OCI-LY7 (cell line): ENCODE data around the gene TFAP2E. TPM values are rescaled to one million over a fixed set of nuclear protein-coding genes. Genes with fewer than 3 reads are reported as not detected.
"Not testable (repeated sequence)": the region's sequence is repeated elsewhere in the genome, so short reads cannot be mapped to it uniquely, and the experiment has no call there.

Experiments
- BruUV-seq: library from RNA; stranded (reverse); fragments of 400-500 nt; replicated peaks from 2 replicates; lab custom pipeline; 2021; lab: Mats Ljungman, UMichigan
- CTCF ChIA-PET: fragments of 300-600 bp; sonication (Branson Sonifier 250); formaldehyde crosslinking; loops from one replicate; lab custom pipeline; 2022; ENCODE audit warnings: antibody characterized with exemption; ENCODE audit not compliant: unreplicated experiment; lab: Charles Lee
- POLR2A ChIA-PET: fragments of 300-600 bp; sonication (Branson Sonifier 250); formaldehyde crosslinking; loops from one replicate; lab custom pipeline; 2022; ENCODE audit warnings: antibody characterized with exemption; lab: Charles Lee
- DNase-seq: peaks from one replicate; pipeline ENCODE4 v3.0.0-alpha.2; 2015; ENCODE audit warnings: low spot score
- H2AFZ ChIP-seq: fragments of 200-600 bp; sonication (generic), shearing (Covaris generic); 2 replicates; pipeline ENCODE4 v1.6.1; 2014; ENCODE audit warnings: mild to moderate bottlenecking, antibody characterized with exemption, low read length, moderate library complexity
- H3K27ac ChIP-seq: fragments of 200-600 bp; sonication (generic); 2 replicates; pipeline ENCODE4 v1.5.1; 2014; ENCODE audit warnings: mixed run types, low read depth, mild to moderate bottlenecking, moderate library complexity, low read length, inconsistent platforms; ENCODE audit not compliant: poor library complexity, severe bottlenecking
- H3K36me3 ChIP-seq: fragments of 200-600 bp; sonication (generic); 2 replicates; pipeline ENCODE4 v1.6.1; 2014; ENCODE audit warnings: mild to moderate bottlenecking, antibody characterized with exemption, low read length, moderate library complexity, mixed read lengths; ENCODE audit not compliant: insufficient read depth
- H3K4me1 ChIP-seq: fragments of 200-600 bp; sonication (generic); 2 replicates; pipeline ENCODE4 v1.5.1; 2014; ENCODE audit warnings: mild to moderate bottlenecking, low read length; ENCODE audit not compliant: insufficient read depth, poor library complexity, severe bottlenecking
- H3K4me2 ChIP-seq: fragments of 200-600 bp; sonication (generic); 2 replicates; pipeline ENCODE4 v1.6.1; 2014; ENCODE audit warnings: mild to moderate bottlenecking, low read length
- H3K4me3 ChIP-seq: fragments of 200-600 bp; sonication (generic); 2 replicates; pipeline ENCODE4 v1.5.1; 2014; ENCODE audit warnings: mild to moderate bottlenecking, low read depth, low read length; ENCODE audit not compliant: poor library complexity, severe bottlenecking
- H3K79me2 ChIP-seq: fragments of 200-600 bp; sonication (generic); 2 replicates; pipeline ENCODE4 v1.6.1; 2016; ENCODE audit warnings: low read depth, mild to moderate bottlenecking, low read length, moderate library complexity, mixed read lengths; ENCODE audit not compliant: insufficient read depth
- H3K9me2 ChIP-seq: fragments of 200-600 bp; sonication (generic); 2 replicates; pipeline ENCODE4 v1.6.1; 2016; ENCODE audit warnings: mild to moderate bottlenecking, low read length, mixed read lengths; ENCODE audit not compliant: insufficient read depth
- H3K9me3 ChIP-seq: fragments of 200-600 bp; sonication (generic); 2 replicates; pipeline ENCODE4 v1.6.1; 2014; ENCODE audit warnings: mild to moderate bottlenecking, mixed run types, low read length, mixed read lengths
- H4K20me1 ChIP-seq: fragments of 200-600 bp; sonication (generic); 2 replicates; pipeline ENCODE4 v1.6.1; 2014; ENCODE audit warnings: mild to moderate bottlenecking, antibody characterized with exemption, low read length, moderate library complexity, mixed read lengths; ENCODE audit not compliant: insufficient read depth
- EZH2phosphoT487 ChIP-seq: fragments of 200-600 bp; sonication (generic); IDR thresholded peaks from 2 replicates; pipeline ENCODE4 v1.6.1; 2018; ENCODE audit warnings: low read depth, borderline replicate concordance, mild to moderate bottlenecking, mixed run types, antibody characterized with exemption, low read length, moderate library complexity, mixed read lengths
- intact Hi-C: fragments of 100-400 bp; cut with micrococcal nuclease; formaldehyde crosslinking; loops from one replicate; pipeline ENCODE4 v1.10.0; 2022; ENCODE audit not compliant: unreplicated experiment
- total RNA-seq, 2 experiments: library from RNA; depleted of rRNA in 1 of 2; stranded (reverse); fragments of >200 nt in 1 of 2; shearing (Covaris generic) in 1 of 2; gene quantifications; 2 replicates each; pipeline ENCODE4 v1.2.3, GENCODE V29; 2014 to 2022
- TF ChIP-seq, protein P1 (sequence below): fragments of 200-600 bp; sonication (generic); conservative IDR thresholded peaks from 2 replicates; pipeline ENCODE4 v1.5.1; 2014; ENCODE audit warnings: mild to moderate bottlenecking, antibody characterized with exemption, low read length, moderate library complexity, mixed read lengths

Gene TFAP2E
- total RNA-seq, 2 experiments from 2014 or later, result 1.1 to 1.2 TPM

DNA sequence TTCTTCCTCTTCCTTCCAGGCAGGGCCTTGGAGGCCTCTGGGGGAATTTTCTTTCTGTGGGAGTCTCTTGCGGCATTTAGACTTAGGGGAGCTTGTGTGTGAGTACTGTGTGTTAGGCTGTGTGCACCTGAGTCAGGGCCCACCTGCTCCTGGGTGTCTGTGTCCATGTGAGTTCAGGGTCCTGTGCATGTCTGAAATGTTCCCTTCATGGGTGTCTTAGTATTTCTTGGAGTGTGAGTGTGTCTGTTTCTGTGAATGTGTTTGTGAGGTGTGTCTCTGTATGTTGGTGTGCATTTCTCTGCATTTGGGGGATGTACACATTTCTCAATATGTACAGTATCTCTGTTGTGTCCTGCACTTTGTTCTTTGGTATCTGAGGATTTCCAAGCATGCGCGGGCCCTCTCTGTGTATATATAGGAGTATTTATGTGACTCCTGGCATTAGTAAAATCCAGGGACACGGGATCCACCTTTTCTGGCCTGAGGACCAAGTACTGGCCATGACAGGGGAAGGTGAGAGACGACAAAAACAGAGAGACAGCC is 2.4 kb downstream of the TFAP2E start:
- Histone ChIP-seq H3K4me3 (no peak overlapping the region), H3K4me1 (peaks cover 19% of the 10 kb centered on the region), H3K79me2 (no peaks in the 10 kb centered on the region), H3K4me2 (no peak overlapping the region), H3K9me2 (no peaks in the 10 kb centered on the region), H3K36me3 (no peaks in the 10 kb centered on the region), H3K9me3 (no peaks in the 10 kb centered on the region), H2AFZ (no peak overlapping the region), H3K27ac (no peak overlapping the region), H4K20me1 (no peaks in the 10 kb centered on the region)
- no peak for TF ChIP-seq EZH2phosphoT487
- TF ChIP-seq, protein P1, sequence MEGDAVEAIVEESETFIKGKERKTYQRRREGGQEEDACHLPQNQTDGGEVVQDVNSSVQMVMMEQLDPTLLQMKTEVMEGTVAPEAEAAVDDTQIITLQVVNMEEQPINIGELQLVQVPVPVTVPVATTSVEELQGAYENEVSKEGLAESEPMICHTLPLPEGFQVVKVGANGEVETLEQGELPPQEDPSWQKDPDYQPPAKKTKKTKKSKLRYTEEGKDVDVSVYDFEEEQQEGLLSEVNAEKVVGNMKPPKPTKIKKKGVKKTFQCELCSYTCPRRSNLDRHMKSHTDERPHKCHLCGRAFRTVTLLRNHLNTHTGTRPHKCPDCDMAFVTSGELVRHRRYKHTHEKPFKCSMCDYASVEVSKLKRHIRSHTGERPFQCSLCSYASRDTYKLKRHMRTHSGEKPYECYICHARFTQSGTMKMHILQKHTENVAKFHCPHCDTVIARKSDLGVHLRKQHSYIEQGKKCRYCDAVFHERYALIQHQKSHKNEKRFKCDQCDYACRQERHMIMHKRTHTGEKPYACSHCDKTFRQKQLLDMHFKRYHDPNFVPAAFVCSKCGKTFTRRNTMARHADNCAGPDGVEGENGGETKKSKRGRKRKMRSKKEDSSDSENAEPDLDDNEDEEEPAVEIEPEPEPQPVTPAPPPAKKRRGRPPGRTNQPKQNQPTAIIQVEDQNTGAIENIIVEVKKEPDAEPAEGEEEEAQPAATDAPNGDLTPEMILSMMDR, result no peak
- intact Hi-C loops, result no loop called here
- POLR2A ChIA-PET, result no interaction called here
- BruUV-seq, result no TSS peak
- CTCF ChIA-PET, result no interaction called here
- no peak for DNase-seq

DNA sequence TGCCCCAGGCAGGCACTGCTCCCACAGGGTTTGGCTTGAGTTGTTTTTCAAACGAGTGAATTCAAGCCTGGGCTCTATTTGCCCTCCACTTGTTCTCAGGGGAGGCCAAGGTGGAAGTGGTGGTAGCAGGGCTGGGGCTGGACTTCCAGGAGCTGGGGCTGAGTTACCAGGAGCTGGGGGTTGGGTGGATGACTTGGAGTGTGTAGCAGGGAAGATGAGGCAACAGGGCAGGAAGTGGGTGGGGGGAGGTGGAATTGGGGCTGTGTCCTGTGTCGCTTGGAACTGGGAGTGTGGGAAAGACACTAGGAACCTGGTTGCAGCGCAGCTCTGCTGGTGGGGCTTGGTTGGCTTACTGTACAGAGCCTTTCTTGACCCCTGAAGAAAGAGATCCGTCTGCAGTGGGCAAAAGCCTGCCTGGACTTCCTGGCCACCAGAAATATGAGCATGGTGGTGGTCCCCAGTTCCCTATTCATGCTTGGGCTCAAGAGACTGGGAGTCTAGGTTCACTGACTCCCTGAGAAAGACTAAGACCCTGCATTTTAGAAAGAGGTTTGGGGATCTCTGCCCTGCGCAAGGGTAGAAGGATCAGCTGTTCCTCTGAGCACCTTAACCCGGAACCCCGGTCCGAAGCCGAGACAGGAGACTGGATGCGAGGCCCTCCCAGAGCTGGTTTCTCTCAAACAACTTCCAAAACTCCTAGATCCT is 3.1 kb downstream of the TFAP2E start:
- H3K4me2 ChIP-seq, result no peak overlapping the region
- CTCF ChIA-PET, result no interaction called here
- no peak for DNase-seq
- no peak overlapping the region for H3K4me3 ChIP-seq
- H3K9me2 ChIP-seq, result no peaks in the 10 kb centered on the region
- H3K79me2 ChIP-seq, result no peaks in the 10 kb centered on the region
- peaks cover 23% of the 10 kb centered on the region for H3K4me1 ChIP-seq
- H3K36me3 ChIP-seq, result no peaks in the 10 kb centered on the region
- TF ChIP-seq EZH2phosphoT487, result no peak
- no TSS peak for BruUV-seq
- no peak overlapping the region for H2AFZ ChIP-seq
- H3K27ac ChIP-seq, result no peak overlapping the region
- H3K9me3 ChIP-seq, result no peaks in the 10 kb centered on the region
- no peaks in the 10 kb centered on the region for H4K20me1 ChIP-seq
- intact Hi-C loops, result no loop called here
- POLR2A ChIA-PET, result interaction anchor here (0.5 kb wide), 1 partner anchor 338 kb away, joined by 3 read pairs; no protein-coding TSS in a partner anchor

DNA sequence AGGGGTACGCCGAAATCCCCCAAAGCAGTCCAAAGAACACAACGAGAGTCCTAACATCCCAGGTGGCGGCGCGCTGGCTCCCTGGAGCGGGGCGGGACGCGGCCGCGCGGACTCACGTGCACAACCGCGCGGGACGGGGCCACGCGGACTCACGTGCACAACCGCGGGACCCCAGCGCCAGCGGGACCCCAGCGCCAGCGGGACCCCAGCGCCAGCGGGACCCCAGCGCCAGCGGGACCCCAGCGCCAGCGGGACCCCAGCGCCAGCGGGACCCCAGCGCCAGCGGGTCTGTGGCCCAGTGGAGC is 3.6 kb downstream of the TFAP2E start:
- POLR2A ChIA-PET, result interaction anchor here (0.5 kb wide), 1 partner anchor 338 kb away, joined by 3 read pairs; no protein-coding TSS in a partner anchor
- H3K79me2 ChIP-seq, H3K36me3 ChIP-seq, H3K27ac ChIP-seq, intact Hi-C loops, DNase-seq, H3K9me2 ChIP-seq, H2AFZ ChIP-seq, H4K20me1 ChIP-seq, H3K9me3 ChIP-seq, H3K4me3 ChIP-seq, H3K4me2 ChIP-seq, CTCF ChIA-PET, BruUV-seq: not testable (repeated sequence)
- H3K4me1 ChIP-seq, result peaks cover 23% of the 10 kb centered on the region
